ENCODE measurements around the gene STX8.

STX8 gene

GRCh38 chr17:9446528-9446927 lies 129.1 kb downstream of the STX8 start:
- no peak for DNase-seq (ENCODE audit: low read depth in 2 of 3, low spot score in 1 of 3)

GRCh38 chr17:9445424-9445823 lies 130.2 kb downstream of the STX8 start:
- DNase-seq (ENCODE audit: low read depth in 2 of 3, low spot score in 1 of 3): no peak

GRCh38 chr17:9444687-9445086 lies 130.9 kb downstream of the STX8 start:
- DNase-seq (ENCODE audit: low read depth in 2 of 3, low spot score in 1 of 3): no peak

- DNase-seq (ENCODE audit: low read depth in 2 of 3, low spot score in 1 of 3): no peak
These were observed 131.8 kb downstream of the STX8 start for GRCh38 chr17:9443811-9444210.

- DNase-seq (ENCODE audit: low read depth in 2 of 3, low spot score in 1 of 3): no peak
These were observed 135.8 kb downstream of the STX8 start for GRCh38 chr17:9439851-9440250.

GRCh38 chr17:9436630-9437029 lies 139.0 kb downstream of the STX8 start:
- DNase-seq (ENCODE audit: low read depth in 2 of 3, low spot score in 1 of 3): no peak

- DNase-seq (ENCODE audit: low read depth in 2 of 3, low spot score in 1 of 3): no peak
These were observed 140.5 kb downstream of the STX8 start for GRCh38 chr17:9435165-9435564.

GRCh38 chr17:9434642-9435057 lies 141.0 kb downstream of the STX8 start:
- no peak for DNase-seq (ENCODE audit: low read depth in 2 of 3, low spot score in 1 of 3)

GRCh38 chr17:9432934-9433421 lies 142.6 kb downstream of the STX8 start:
- DNase-seq (ENCODE audit: low read depth in 2 of 3, low spot score in 1 of 3): no peak

GRCh38 chr17:9432134-9432885 lies 143.3 kb downstream of the STX8 start:
- DNase-seq (ENCODE audit: low read depth in 2 of 3, low spot score in 1 of 3): no peak

- no peak for DNase-seq (ENCODE audit: low read depth in 2 of 3, low spot score in 1 of 3)
These were observed 144.0 kb downstream of the STX8 start for GRCh38 chr17:9431620-9432019.

GRCh38 chr17:9427465-9428315 lies 147.9 kb downstream of the STX8 start:
- no peak for DNase-seq (ENCODE audit: low read depth in 2 of 3, low spot score in 1 of 3)

GRCh38 chr17:9424071-9424640 lies 151.5 kb downstream of the STX8 start:
- no peak for DNase-seq (ENCODE audit: low read depth in 2 of 3, low spot score in 1 of 3)

- DNase-seq (ENCODE audit: low read depth in 2 of 3, low spot score in 1 of 3): no peak
These were observed 154.1 kb downstream of the STX8 start for GRCh38 chr17:9421525-9421924.

- DNase-seq (ENCODE audit: low read depth in 2 of 3, low spot score in 1 of 3): no peak
These were observed 155.6 kb downstream of the STX8 start for GRCh38 chr17:9419932-9420453.

GRCh38 chr17:9414471-9414870 lies 161.1 kb downstream of the STX8 start:
- DNase-seq (ENCODE audit: low read depth in 2 of 3, low spot score in 1 of 3): no peak

- no peak for DNase-seq (ENCODE audit: low read depth in 2 of 3, low spot score in 1 of 3)
These were observed 164.9 kb downstream of the STX8 start for GRCh38 chr17:9410737-9411136.

GRCh38 chr17:9410301-9410700 lies 165.3 kb downstream of the STX8 start:
- DNase-seq (ENCODE audit: low read depth in 2 of 3, low spot score in 1 of 3): no peak

GRCh38 chr17:9409878-9410277 lies 165.7 kb downstream of the STX8 start:
- DNase-seq (ENCODE audit: low read depth in 2 of 3, low spot score in 1 of 3): no peak

- DNase-seq (ENCODE audit: low read depth in 2 of 3, low spot score in 1 of 3): no peak
These were observed 166.5 kb downstream of the STX8 start for GRCh38 chr17:9408868-9409829.
